GM12878 (cell line): Measurements from ENCODE around the gene DEXI. TPM values are rescaled to one million over a fixed set of nuclear protein-coding genes. Genes with fewer than 3 reads are reported as not detected.

Source experiments
- BACH1 ChIP-seq: fragments of 450-650 bp; IDR thresholded peaks from 2 replicates; pipeline ENCODE4 v1.6.1; 2017; ENCODE audit warnings: mild to moderate bottlenecking, borderline replicate concordance
- E2F4 ChIP-seq: IDR thresholded peaks from 2 replicates; pipeline ENCODE4 v1.6.1; 2012; ENCODE audit warnings: low read depth, low read length, improper control_type of control experiment
- ESRRA ChIP-seq: IDR thresholded peaks from 2 replicates; pipeline ENCODE4 v1.6.1; 2012; ENCODE audit warnings: mild to moderate bottlenecking, low read length, improper control_type of control experiment
- NKRF ChIP-seq: fragments of 450-650 bp; conservative IDR thresholded peaks from 2 replicates; pipeline ENCODE4 v1.6.1; 2017; ENCODE audit warnings: mild to moderate bottlenecking, moderate library complexity
- PKNOX1 ChIP-seq: fragments of 450-650 bp; IDR thresholded peaks from 2 replicates; pipeline ENCODE4 v1.6.1; 2016; ENCODE audit warnings: mild to moderate bottlenecking
- SIN3A ChIP-seq: IDR thresholded peaks from 2 replicates; pipeline ENCODE4 v1.6.1; 2012; ENCODE audit warnings: low read depth, low read length, improper control_type of control experiment
- ZNF24 ChIP-seq: fragments of 450-650 bp; IDR thresholded peaks from 2 replicates; pipeline ENCODE4 v1.6.1; 2017; ENCODE audit warnings: antibody characterized with exemption, mild to moderate bottlenecking
- ZNF274 ChIP-seq: IDR thresholded peaks from one replicate; pipeline ENCODE4 v1.8.0; 2011; ENCODE audit not compliant: insufficient read length, insufficient read depth
- polyA plus RNA-seq, 11 experiments: library from polyadenylated mRNA; depleted of rRNA in 4 of 11; unstranded in 6 of 11; stranded (reverse) in 5 of 11; fragments of >200 nt; fragmentation: Nextera tagmentation in 4 of 11; fragmentation: Illumina TruSeq in 1 of 11; extraction: Ambion mirVana in 4 of 11; extraction: Trizol in 1 of 11; gene quantifications; 1 replicate in 1 of 11; 2 replicates in 10 of 11; pipeline versions ENCODE4 v1.2.1 to v1.2.3, GENCODE V29; 2011 to 2016; ENCODE audit warnings: inconsistent platforms in 2 of 11, missing spikeins in 2 of 11, low read depth in 1 of 11
- total RNA-seq, 4 experiments: library from RNA; depleted of rRNA in 3 of 4; stranded (reverse); fragments of >200 nt in 3 of 4; fragmentation: Illumina TruSeq in 1 of 4; extraction: Trizol in 1 of 4; gene quantifications; 2 replicates each; pipeline versions ENCODE4 v1.2.1 to v1.2.3, GENCODE V29; 2013 to 2021

The DEXI gene
- total and polyA plus RNA-seq, 10 of the 15 experiments (the other 5 are each of a cell fraction or from before 2014, with no cell fraction given): 1.4 to 26.3 (median 18.4) TPM

GRCh38 chr16:10946308-10946707 lies 4.0 kb upstream of the DEXI start (continued):
- no peak for TF ChIP-seq NKRF
- TF ChIP-seq SIN3A: no peak
- no peak for TF ChIP-seq BACH1
- TF ChIP-seq ESRRA: no peak
- no peak for TF ChIP-seq ZNF274
- TF ChIP-seq PKNOX1: no peak
- no peak for TF ChIP-seq ZNF24
- no peak for TF ChIP-seq E2F4
